HEK293 (cell line): ENCODE measurements around the gene GUCY2D.
A peak's percentile ranks its signal among the peaks of the same experiment; 100 is the strongest.
"Not testable (repeated sequence)": the region's sequence is repeated elsewhere in the genome, so short reads cannot be mapped to it uniquely, and the experiment has no call there.

Source experiments
- CTCF ChIA-PET: fragments of 350-600 bp; formaldehyde crosslinking; extraction: SDS; loops from one replicate; lab custom pipeline; 2021; ENCODE audit warnings: antibody characterized with exemption; lab: Yijun Ruan, JAX
- POLR2A ChIA-PET: fragments of 300-600 bp; formaldehyde crosslinking; extraction: SDS; loops from one replicate; lab custom pipeline; 2020; ENCODE audit warnings: antibody characterized with exemption, inconsistent platforms; lab: Yijun Ruan, JAX
- H3K27ac ChIP-seq: fragments of 200-500 bp; sonication (Bioruptor generic); 2 replicates; pipeline ENCODE4 v1.5.1; 2014; ENCODE audit warnings: low read depth, low read length, control low read depth, inconsistent platforms; ENCODE audit errors: extremely low read depth
- H3K36me3 ChIP-seq, 2 experiments: fragments of 200-500 bp in 1 of 2; sonication (Bioruptor generic) in 1 of 2; 1 replicate in 1 of 2; 2 replicates in 1 of 2; pipeline ENCODE4 v1.5.1; 2014 to 2017; ENCODE audit warnings: inconsistent platforms in 2 of 2, low read length in 2 of 2; ENCODE audit not compliant: control insufficient read depth in 2 of 2, insufficient read depth in 1 of 2
- H3K4me1 ChIP-seq: fragments of 200-500 bp; sonication (Bioruptor generic); 2 replicates; pipeline ENCODE4 v1.5.1; 2014; ENCODE audit warnings: mild to moderate bottlenecking, low read length, inconsistent platforms; ENCODE audit not compliant: control insufficient read depth, insufficient read depth
- H3K4me3 ChIP-seq: 2 replicates; pipeline ENCODE4 v1.5.1; 2011; ENCODE audit warnings: low read depth, mild to moderate bottlenecking, control low read depth, low read length, moderate library complexity
- H3K9me3 ChIP-seq: fragments of 200-500 bp; sonication (Bioruptor generic); 2 replicates; pipeline ENCODE4 v1.5.1; 2014; ENCODE audit warnings: low read depth, low read length, inconsistent platforms; ENCODE audit not compliant: control insufficient read depth, insufficient read depth
- ATF2 ChIP-seq: fragments of 450-650 bp; formaldehyde crosslinking; IDR thresholded peaks from 2 replicates; pipeline ENCODE4 v1.5.1; 2016; ENCODE audit warnings: missing biosample characterization, missing genetic modification characterization, low read depth
- KLF1 ChIP-seq: fragments of 450-650 bp; formaldehyde crosslinking; IDR thresholded peaks from 2 replicates; pipeline ENCODE4 v1.5.1; 2016; ENCODE audit warnings: missing biosample characterization, missing genetic modification characterization
- PRDM1 ChIP-seq: fragments of 450-650 bp; formaldehyde crosslinking; IDR thresholded peaks from 2 replicates; pipeline ENCODE4; 2016; ENCODE audit warnings: missing biosample characterization, missing genetic modification characterization
- SCRT1 ChIP-seq: fragments of 450-650 bp; formaldehyde crosslinking; IDR thresholded peaks from 2 replicates; pipeline ENCODE4 v1.5.1; 2016; ENCODE audit warnings: missing biosample characterization, missing genetic modification characterization, borderline replicate concordance
- SCRT2 ChIP-seq: fragments of 450-650 bp; formaldehyde crosslinking; IDR thresholded peaks from 2 replicates; pipeline ENCODE4 v1.5.1; 2016; ENCODE audit warnings: missing biosample characterization, missing genetic modification characterization
- ZNF341 ChIP-seq: fragments of 450-650 bp; formaldehyde crosslinking; IDR thresholded peaks from 2 replicates; pipeline ENCODE4; 2016; ENCODE audit warnings: low read depth, missing biosample characterization, missing genetic modification characterization
- ZNF350 ChIP-seq: fragments of 450-650 bp; formaldehyde crosslinking; IDR thresholded peaks from 2 replicates; pipeline ENCODE4 v1.5.0; 2017; ENCODE audit warnings: missing biosample characterization, mild to moderate bottlenecking, missing genetic modification characterization
- ZNF394 ChIP-seq: fragments of 450-650 bp; formaldehyde crosslinking; IDR thresholded peaks from 2 replicates; pipeline ENCODE4 v1.5.1; 2016; ENCODE audit warnings: missing biosample characterization, missing genetic modification characterization, mild to moderate bottlenecking, moderate library complexity, borderline replicate concordance
- ZNF398 ChIP-seq: fragments of 450-650 bp; formaldehyde crosslinking; IDR thresholded peaks from 2 replicates; pipeline ENCODE4 v1.5.1; 2017; ENCODE audit warnings: missing biosample characterization, missing genetic modification characterization
- ZNF433 ChIP-seq: fragments of 450-650 bp; formaldehyde crosslinking; IDR thresholded peaks from 2 replicates; pipeline ENCODE4 v1.5.1; 2016; ENCODE audit warnings: missing biosample characterization, missing genetic modification characterization, low read depth
- ZNF488 ChIP-seq: fragments of 450-650 bp; formaldehyde crosslinking; IDR thresholded peaks from 2 replicates; pipeline ENCODE4 v1.5.1; 2016; ENCODE audit warnings: missing biosample characterization, missing genetic modification characterization
- ZNF629 ChIP-seq: fragments of 450-650 bp; formaldehyde crosslinking; IDR thresholded peaks from 2 replicates; pipeline ENCODE4 v1.5.1; 2017; ENCODE audit warnings: missing biosample characterization, missing genetic modification characterization
- ZNF777 ChIP-seq: fragments of 450-650 bp; formaldehyde crosslinking; IDR thresholded peaks from 2 replicates; pipeline ENCODE4 v1.5.1; 2017; ENCODE audit warnings: missing biosample characterization, missing genetic modification characterization, borderline replicate concordance
- TF ChIP-seq, protein P1 (sequence below): fragments of 450-650 bp; formaldehyde crosslinking; IDR thresholded peaks from 2 replicates; pipeline ENCODE4 v1.5.1; 2016; ENCODE audit warnings: missing biosample characterization, missing genetic modification characterization
- TF ChIP-seq, protein P2 (sequence below): fragments of 450-650 bp; formaldehyde crosslinking; IDR thresholded peaks from 2 replicates; pipeline ENCODE4 v1.5.1; 2016; ENCODE audit warnings: missing biosample characterization, missing genetic modification characterization

GUCY2D gene

DNA sequence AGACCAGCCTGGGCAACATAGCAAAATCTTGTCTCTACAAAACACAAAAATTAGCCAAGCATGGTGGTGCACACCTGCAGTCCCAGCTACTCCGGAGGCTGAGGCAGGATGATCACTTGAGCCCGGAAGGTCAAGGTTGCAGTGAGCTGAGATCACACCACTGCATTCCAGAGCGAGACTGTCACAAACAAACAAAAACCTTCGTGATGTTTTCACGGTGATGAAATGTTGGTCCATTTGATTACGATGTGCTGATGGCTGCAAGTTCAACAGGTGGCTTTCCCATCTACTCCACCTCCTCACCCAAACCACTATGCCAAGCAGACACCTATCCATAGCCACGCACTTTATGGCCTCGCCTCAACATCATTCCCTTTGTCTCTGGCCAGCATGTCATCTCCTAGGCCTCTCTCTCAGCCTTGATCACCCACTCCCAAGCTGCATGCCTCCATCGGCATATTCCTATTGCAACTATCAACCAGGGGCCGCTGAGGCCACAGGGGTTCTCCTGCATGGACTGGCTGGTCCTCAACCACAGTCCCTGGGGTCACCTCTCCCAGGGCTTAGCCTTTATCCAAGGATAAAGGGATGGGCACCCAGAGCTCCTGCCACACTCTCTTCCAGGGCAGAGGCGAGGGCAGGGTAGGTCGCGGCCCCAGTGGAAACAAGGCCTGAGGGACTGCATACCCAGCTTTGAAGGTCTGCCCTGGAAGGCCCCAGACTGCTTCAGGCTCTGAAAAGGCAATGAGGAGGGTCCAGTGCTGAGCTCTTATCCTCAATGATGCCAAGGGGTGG is 19.3 kb downstream of the GUCY2D start:
- H3K9me3 ChIP-seq = no peaks in the 10 kb centered on the region
- no peaks in the 10 kb centered on the region for H3K4me1 ChIP-seq
- ChIA-PET POLR2A (no interaction called here), CTCF (interaction anchor here (0.7 to 7.8 kb wide), 12 partner anchors 11 to 278 kb away, joined by 3 to 134 read pairs (median 3); no protein-coding TSS in a partner anchor)
- no peaks in the 10 kb centered on the region for H3K36me3 ChIP-seq
- no peak for TF ChIP-seq ZNF433 (tag by site-specific recombination)
- TF ChIP-seq SCRT2 (tag by site-specific recombination) = peak; percentile 95
- TF ChIP-seq ZNF777 = no peak
- TF ChIP-seq ZNF394 (tag by site-specific recombination) = peak; percentile 24; the same call in 1 of the 2 replicates
- TF ChIP-seq ZNF488 = no peak
- peak; percentile 89; the same call in 1 of the 2 replicates for TF ChIP-seq SCRT1 (tag by site-specific recombination)
- TF ChIP-seq, all 188 proteins: peak for 3
- H3K4me3 ChIP-seq = no peak overlapping the region
- H3K27ac ChIP-seq = no peak overlapping the region

DNA sequence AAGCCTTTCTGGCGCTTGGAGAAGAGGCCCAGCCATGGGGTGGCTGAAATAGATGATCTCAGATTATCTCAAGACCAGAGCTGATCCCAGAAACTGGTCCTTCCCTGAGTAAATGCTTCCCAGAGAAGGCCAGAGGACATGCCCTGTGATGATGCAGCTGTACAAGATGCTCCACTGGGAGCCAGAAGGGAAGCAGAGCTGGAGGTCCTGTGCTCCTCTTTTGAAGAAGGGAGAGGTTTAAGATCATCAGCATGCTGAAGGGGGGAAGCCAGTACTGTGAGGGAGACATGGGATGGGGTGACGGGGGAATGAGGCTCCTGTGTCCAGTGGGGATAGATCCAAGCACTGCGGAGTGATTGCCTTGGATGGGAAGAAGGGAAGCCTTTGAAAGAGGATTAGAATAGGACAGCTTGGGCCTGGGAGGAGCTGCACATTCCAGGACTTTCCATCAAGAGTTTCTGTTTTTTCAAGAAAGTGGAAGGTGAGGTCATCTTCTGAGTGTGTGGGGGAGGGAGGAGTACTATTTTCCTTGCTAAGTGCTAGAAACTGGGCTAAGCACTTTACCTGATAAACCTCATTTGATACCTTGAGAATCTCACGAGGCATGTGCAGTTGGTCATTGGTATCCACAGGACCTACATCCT is 20.1 kb downstream of the GUCY2D start:
- Histone ChIP-seq H3K27ac (no peak overlapping the region), H3K4me3 (no peak overlapping the region), H3K36me3 (no peaks in the 10 kb centered on the region), H3K9me3 (no peaks in the 10 kb centered on the region), H3K4me1 (no peaks in the 10 kb centered on the region)
- TF ChIP-seq, protein P1, sequence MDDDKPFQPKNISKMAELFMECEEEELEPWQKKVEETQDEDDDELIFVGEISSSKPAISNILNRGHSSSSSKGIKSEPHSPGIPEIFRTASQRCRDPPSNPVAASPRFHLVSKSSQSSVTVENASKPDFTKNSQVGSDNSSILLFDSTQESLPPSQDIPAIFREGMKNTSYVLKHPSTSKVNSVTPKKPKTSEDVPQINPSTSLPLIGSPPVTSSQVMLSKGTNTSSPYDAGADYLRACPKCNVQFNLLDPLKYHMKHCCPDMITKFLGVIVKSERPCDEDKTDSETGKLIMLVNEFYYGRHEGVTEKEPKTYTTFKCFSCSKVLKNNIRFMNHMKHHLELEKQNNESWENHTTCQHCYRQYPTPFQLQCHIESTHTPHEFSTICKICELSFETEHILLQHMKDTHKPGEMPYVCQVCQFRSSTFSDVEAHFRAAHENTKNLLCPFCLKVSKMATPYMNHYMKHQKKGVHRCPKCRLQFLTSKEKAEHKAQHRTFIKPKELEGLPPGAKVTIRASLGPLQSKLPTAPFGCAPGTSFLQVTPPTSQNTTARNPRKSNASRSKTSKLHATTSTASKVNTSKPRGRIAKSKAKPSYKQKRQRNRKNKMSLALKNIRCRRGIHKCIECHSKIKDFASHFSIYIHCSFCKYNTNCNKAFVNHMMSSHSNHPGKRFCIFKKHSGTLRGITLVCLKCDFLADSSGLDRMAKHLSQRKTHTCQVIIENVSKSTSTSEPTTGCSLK = no peak
- no peak for TF ChIP-seq KLF1 (tag by site-specific recombination)
- TF ChIP-seq ZNF398 (tag by site-specific recombination) = peak; percentile 27; the same call in 1 of the 2 replicates
- peak; percentile 38; the same call in 1 of the 2 replicates for TF ChIP-seq PRDM1 (tag by site-specific recombination)
- TF ChIP-seq, protein P2, sequence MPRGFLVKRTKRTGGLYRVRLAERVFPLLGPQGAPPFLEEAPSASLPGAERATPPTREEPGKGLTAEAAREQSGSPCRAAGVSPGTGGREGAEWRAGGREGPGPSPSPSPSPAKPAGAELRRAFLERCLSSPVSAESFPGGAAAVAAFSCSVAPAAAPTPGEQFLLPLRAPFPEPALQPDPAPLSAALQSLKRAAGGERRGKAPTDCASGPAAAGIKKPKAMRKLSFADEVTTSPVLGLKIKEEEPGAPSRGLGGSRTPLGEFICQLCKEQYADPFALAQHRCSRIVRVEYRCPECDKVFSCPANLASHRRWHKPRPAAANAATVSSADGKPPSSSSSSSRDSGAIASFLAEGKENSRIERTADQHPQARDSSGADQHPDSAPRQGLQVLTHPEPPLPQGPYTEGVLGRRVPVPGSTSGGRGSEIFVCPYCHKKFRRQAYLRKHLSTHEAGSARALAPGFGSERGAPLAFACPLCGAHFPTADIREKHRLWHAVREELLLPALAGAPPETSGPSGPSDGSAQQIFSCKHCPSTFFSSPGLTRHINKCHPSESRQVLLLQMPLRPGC (tag by site-specific recombination) = 0 out of 2 replicates have a peak, but pooled peaks have one; percentile 48
- TF ChIP-seq ZNF350 (tag by site-specific recombination) = no peak
- 0 out of 2 replicates have a peak, but pooled peaks have one; percentile 13 for TF ChIP-seq ZNF629 (tag by site-specific recombination)
- peak; percentile 53 for TF ChIP-seq ZNF341 (tag by site-specific recombination)
- peak; percentile 57; the same call in 1 of the 2 replicates for TF ChIP-seq ATF2 (tag by site-specific recombination)
- ChIA-PET CTCF (interaction anchor here (0.7 to 7.8 kb wide), 13 partner anchors 10 to 278 kb away, joined by 3 to 134 read pairs (median 3); no protein-coding TSS in a partner anchor), POLR2A (no interaction called here)

DNA sequence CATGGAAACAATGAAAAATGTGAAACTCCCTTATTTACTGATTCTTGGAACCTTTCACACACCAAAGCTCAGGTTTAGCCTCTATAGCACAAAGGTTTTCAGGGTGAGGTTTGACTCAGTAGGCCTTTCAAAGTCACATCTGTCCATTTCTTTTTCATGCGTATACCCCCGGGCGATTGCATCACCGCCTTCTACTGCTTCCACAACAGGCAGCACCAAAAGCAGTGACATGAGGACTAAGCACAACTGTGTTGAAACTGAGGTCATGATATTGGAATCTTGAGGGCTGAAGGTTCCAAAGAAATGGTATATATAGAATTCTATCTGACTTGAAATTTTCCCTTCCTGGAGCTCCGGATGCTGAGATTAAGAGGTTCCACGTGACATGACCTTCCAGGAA is 21.7 kb downstream of the GUCY2D start:
- not testable (repeated sequence) for H3K9me3 ChIP-seq, H3K4me1 ChIP-seq, H3K4me3 ChIP-seq, H3K27ac ChIP-seq, H3K36me3 ChIP-seq
- CTCF ChIA-PET = interaction anchor here (0.6 to 3.1 kb wide), 5 partner anchors 8 to 123 kb away, joined by 3 to 15 read pairs (median 3); no protein-coding TSS in a partner anchor
- POLR2A ChIA-PET = interaction anchor here (0.7 kb wide), 1 partner anchor 180 kb away, joined by 3 read pairs; no protein-coding TSS in a partner anchor
